Adrenal gland (tissue), 5 donors: ENCODE results near the gene LIPG.

ENCODE experiments used
- POLR2A ChIP-seq, 2 donors: fragments of 450-650 bp; IDR thresholded peaks; one replicate each; pipeline ENCODE4 v1.6.1; 2017; ENCODE audit warnings: antibody characterized with exemption in 2 of 2, mild to moderate bottlenecking in 2 of 2, moderate library complexity in 1 of 2
- TF ChIP-seq, protein P1 (sequence below), 6 experiments: fragments of 450-650 bp in 4 of 6; fragments of 200-600 bp in 2 of 6; sonication (generic) in 1 of 6; IDR thresholded peaks; 1 replicate in 5 of 6; 2 replicates in 1 of 6; pipeline versions ENCODE4 v1.5.1 to v1.8.0; 2016 to 2021; ENCODE audit warnings: antibody characterized with exemption in 6 of 6, mild to moderate bottlenecking in 2 of 6, moderate library complexity in 1 of 6
- donor health status: DM: no; HTN: no; CAD: no.

- TF ChIP-seq, protein P1, sequence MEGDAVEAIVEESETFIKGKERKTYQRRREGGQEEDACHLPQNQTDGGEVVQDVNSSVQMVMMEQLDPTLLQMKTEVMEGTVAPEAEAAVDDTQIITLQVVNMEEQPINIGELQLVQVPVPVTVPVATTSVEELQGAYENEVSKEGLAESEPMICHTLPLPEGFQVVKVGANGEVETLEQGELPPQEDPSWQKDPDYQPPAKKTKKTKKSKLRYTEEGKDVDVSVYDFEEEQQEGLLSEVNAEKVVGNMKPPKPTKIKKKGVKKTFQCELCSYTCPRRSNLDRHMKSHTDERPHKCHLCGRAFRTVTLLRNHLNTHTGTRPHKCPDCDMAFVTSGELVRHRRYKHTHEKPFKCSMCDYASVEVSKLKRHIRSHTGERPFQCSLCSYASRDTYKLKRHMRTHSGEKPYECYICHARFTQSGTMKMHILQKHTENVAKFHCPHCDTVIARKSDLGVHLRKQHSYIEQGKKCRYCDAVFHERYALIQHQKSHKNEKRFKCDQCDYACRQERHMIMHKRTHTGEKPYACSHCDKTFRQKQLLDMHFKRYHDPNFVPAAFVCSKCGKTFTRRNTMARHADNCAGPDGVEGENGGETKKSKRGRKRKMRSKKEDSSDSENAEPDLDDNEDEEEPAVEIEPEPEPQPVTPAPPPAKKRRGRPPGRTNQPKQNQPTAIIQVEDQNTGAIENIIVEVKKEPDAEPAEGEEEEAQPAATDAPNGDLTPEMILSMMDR (IDR thresholded peaks at IDR 0.05), result no peak
- no peak for TF ChIP-seq POLR2A (IDR thresholded peaks at IDR 0.05)
These were observed 48.2 kb downstream of the LIPG start for GRCh38 chr18:49610022-49610445.
